LNCaP clone FGC (cell line): ENCODE results near the gene ZDHHC5.

Experiments used
- DNase-seq: peaks from one replicate; pipeline ENCODE4 v3.0.0-alpha.2; 2011; ENCODE audit warnings: low read depth
- H3K4me3 ChIP-seq: 2 replicates; pipeline ENCODE4 v1.5.1; 2011; ENCODE audit warnings: mild to moderate bottlenecking, low read depth, low read length, control low read depth
- TF ChIP-seq, protein P1 (sequence below): IDR thresholded peaks from 2 replicates; pipeline ENCODE4 v1.5.1; 2012; ENCODE audit warnings: mild to moderate bottlenecking; ENCODE audit not compliant: control insufficient read depth, insufficient read depth; ENCODE audit errors: extremely low read depth

The ZDHHC5 gene

DNA sequence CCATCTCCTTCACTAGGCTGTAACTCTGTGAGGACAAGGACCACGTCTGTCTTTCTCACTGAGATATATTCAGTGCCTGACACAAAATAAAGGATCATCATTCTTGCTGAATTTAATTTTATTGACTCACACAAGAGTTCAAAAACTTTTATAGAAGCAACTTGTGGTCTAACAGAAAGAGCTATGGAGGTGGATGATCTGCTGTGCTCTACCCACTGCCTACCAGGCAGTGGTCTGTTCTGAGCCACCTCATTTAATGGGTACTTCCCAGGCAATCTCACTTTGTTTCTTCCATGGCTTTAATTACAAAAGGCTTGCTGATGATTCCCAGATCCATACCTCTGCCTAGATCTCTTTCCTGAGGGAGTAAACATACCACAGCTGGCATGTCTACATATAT is 79.0 kb downstream of the ZDHHC5 start:
- DNase-seq, result no peak
- no peak overlapping the region for H3K4me3 ChIP-seq
- TF ChIP-seq, protein P1, sequence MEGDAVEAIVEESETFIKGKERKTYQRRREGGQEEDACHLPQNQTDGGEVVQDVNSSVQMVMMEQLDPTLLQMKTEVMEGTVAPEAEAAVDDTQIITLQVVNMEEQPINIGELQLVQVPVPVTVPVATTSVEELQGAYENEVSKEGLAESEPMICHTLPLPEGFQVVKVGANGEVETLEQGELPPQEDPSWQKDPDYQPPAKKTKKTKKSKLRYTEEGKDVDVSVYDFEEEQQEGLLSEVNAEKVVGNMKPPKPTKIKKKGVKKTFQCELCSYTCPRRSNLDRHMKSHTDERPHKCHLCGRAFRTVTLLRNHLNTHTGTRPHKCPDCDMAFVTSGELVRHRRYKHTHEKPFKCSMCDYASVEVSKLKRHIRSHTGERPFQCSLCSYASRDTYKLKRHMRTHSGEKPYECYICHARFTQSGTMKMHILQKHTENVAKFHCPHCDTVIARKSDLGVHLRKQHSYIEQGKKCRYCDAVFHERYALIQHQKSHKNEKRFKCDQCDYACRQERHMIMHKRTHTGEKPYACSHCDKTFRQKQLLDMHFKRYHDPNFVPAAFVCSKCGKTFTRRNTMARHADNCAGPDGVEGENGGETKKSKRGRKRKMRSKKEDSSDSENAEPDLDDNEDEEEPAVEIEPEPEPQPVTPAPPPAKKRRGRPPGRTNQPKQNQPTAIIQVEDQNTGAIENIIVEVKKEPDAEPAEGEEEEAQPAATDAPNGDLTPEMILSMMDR, result no peak
